ENCODE results near the gene KCNJ2. TPM values are rescaled to one million over a fixed set of nuclear protein-coding genes. Genes with fewer than 3 reads are reported as not detected.

Gene KCNJ2
- 72.6 and 103 TPM in 2 replicates for total RNA-seq (2014; rRNA removed; shearing (Covaris generic))

DNA sequence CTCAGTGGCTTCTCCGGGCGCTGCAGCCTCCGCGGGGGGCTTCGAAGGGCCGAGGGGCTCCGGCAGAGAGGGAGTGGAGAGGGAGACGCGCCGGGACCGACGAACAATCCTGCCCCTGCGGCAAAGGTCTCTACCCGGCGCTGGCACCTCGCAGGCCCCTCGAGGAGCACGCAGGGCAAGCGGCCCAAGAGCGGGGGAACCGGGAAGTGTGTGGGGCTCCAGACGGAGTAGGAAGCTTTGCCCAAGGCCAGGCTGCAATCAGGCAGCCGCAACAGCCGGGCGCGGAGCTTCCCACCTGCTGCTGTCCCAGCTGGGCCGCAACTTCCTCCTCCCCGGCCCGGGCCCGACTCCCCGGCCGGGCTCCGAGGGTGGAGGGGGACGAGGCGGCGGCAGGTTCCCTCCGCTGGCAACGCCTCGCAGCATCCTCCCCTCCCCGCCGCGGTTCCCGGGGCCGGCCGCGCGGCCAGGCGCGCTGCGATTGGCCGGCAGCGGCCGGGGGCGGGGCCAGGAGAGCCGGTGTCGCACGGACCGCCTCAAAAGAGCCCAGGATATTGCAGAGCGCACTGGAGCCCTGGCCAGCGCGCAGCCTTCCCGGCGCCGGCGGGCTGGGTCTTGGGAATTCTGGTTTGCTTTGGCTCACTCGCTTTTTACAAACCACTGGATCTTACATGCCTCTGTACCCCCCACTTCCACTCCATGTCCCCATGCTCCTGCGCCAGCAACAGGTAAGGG lies at the start of gene KCNJ2:
TSS of gene KCNJ2 (plus strand) at position 556 of the 732 bp plus-strand sequence. CDS start 5,508 bp downstream, outside the sequence.
- in situ Hi-C loops (cut with HindIII; ENCODE audit: low sequenced_read_pairs) = loop anchor here (25.0 kb wide), 1 partner anchor 432 kb away; no protein-coding TSS in a partner anchor
- DNase-seq (ENCODE audit: low spot score) = peak; percentile 46

DNA sequence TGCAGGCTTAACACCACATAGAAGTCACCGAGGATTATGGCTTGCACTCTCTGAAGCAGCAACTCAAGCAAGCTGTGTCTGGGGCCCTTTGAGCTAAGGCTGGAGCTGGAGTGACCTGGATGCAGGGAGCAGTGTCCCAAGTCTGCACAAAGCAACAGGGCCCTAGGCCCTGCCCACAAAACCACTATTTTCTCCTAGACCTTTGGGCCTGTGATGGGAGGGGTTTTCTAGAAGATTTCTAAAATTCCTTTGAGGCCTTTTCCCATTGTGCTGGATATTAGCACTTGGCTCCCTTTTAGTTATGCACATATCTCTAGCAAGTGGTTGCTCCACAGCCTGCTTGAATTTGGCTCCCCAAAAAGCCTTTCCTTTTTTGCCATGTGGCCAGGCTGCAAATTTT lies 49.8 kb upstream of the KCNJ2 start:
- in situ Hi-C loops (cut with HindIII; ENCODE audit: low sequenced_read_pairs) = no loop called here
- DNase-seq (ENCODE audit: low spot score) = no peak

DNA sequence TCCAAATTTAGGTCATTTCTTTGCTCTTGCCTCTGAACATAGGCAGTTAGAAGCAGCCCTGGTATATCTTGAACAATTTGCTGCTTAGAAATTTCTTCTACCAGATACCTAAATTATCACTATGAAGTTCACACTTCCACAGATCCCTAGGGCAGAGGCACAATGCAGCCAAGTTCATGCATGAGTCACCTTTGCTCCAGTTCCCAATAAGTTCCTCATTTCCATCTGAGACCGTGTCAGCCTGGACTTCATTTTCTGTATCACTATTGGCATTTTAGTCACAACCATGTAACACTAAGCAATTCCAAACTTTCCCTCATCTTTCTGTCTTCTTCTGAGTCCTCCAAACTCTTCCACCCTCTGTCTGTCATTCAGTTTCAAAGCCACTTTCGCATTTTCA lies 49.3 kb upstream of the KCNJ2 start:
- no peak for DNase-seq (ENCODE audit: low spot score)
- in situ Hi-C loops (cut with HindIII; ENCODE audit: low sequenced_read_pairs) = no loop called here

DNA sequence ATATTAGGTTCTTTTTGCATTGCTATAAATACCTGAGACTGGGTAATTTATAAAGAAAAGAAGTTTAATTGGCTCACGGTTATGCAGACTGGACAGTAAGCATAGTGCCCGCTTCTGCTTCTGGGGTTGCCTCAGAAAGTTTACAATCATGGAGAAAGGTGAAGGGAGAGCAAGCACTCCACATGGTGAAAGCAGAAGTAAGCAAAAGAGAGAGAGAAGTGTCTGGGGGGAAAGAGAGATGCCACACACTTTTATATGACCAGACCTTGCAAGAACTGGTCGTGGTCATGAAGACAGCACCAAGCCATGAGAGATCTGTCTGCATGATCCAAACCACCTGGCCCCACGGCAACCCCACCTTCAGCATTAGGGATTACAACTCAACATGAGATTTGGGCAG lies 48.9 kb upstream of the KCNJ2 start:
- DNase-seq (ENCODE audit: low spot score) = no peak
- in situ Hi-C loops (cut with HindIII; ENCODE audit: low sequenced_read_pairs) = no loop called here

DNA sequence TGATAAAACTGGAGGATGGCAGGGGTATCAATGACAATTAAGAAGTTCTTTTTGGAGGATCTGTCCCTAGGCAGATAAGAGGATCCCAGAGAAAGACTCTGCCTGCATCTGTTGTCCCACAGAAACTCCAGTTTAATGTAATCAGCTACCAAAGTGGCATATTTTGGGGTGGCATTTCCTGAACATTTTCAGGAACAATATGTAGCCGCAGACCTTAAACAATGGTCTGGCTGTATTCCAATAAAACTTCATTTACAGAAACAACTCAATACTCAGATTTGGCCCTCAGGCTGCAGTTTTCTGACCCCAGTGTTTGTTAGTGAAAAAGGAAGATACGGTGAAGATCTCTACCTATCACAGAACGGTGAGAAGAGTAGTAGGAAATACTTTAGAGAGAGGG lies 48.2 kb upstream of the KCNJ2 start:
- in situ Hi-C loops (cut with HindIII; ENCODE audit: low sequenced_read_pairs) = no loop called here
- DNase-seq (ENCODE audit: low spot score) = no peak

DNA sequence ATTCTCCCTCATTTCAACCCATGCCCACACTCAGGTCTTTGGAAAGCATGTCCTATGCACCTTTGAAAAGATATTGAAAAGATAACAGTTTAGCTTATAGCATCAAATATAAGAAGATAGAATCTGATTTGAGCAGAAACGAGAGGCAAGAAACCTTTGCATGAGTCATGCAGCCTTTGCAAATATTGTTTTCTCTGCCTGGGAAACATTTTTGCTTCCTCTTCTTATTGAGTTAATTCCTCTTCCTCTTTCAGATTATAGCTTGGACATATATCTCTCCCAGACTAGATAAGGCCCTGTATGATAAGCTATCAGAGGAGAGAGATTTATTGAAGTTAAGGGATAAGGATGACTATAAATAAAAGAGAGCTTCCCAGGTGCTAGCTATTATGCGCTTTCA lies 46.1 kb upstream of the KCNJ2 start:
- no peak for DNase-seq (ENCODE audit: low spot score)
- in situ Hi-C loops (cut with HindIII; ENCODE audit: low sequenced_read_pairs) = no loop called here

DNA sequence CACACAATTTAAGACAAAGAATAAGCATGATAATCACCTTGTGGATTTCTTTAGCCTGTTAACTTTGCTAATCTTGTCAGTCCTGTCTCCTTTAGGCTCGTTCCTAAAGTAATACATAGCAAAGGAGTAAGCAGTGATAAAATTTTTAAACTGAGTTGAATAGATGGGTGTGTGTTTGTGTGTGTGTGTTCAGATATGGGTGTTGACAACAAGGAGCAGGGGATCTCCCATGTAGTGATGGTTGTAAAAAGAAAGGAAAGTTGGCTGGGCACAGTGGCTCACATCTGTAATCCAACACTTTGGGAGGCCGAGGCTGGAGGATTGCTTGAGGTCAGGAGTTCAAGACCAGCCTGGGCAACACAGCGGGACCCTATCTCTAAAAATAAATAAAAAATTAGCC lies 44.6 kb upstream of the KCNJ2 start:
- no peak for DNase-seq (ENCODE audit: low spot score)
- in situ Hi-C loops (cut with HindIII; ENCODE audit: low sequenced_read_pairs) = no loop called here

DNA sequence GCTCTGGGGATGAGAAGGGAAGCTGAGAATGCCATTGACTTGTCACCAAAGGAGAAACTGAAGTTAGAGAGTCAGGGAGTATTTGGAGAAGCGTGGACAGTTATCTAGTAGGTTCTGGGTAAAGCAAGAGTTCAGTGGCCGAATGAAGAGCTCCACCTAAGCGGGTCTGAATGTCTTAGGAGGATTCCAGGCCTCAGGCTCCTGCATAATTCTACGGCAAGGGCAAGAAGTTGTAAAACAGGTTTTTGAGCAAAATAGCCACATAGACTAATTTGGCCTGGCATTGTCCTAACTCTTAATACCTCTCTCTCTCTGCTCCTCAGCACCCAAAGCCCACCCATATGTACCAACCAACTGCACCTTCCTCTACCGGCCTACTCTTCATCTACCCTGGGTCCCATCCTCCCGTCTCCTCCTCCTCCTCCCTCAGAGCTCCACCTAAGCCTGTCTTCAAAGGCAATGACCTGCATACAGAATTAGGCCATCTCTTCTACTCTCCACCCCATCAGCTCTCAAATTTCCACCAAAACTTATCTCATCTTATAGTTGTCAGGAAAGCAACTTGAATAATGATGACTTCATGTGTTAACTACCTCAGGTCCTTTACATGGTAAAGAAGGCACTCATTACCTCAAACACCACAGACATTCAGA lies 42.0 kb upstream of the KCNJ2 start:
- no peak for DNase-seq (ENCODE audit: low spot score)

DNA sequence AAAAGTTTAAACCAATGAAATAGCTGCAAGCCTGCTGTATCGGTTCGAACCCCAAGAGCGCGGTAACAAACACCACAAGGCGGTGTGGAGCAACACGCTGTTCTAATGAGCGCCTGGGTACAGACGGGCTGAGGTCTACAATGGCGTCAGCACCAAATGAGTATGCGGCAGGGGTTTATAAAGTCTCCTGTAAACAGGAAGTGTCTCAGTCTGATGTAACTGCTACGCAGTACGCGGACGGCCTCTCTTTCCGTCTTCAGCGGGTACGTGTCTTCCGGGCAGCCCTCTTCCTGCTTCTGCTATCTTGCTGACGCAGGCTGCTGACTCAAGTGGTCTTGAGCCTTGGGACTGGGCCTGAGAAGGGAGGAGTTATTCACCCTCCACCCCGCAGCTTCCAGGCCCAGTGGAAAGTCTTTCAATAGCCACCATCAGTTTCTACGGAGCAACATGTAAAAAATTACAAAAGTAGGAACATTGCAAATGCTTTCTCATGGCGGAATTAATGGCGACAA lies 40.5 kb upstream of the KCNJ2 start:
- in situ Hi-C loops (cut with HindIII; ENCODE audit: low sequenced_read_pairs) = no loop called here

More for the DNA sequence above, 42.0 kb upstream of the KCNJ2 start:
- in situ Hi-C loops (cut with HindIII; ENCODE audit: low sequenced_read_pairs) = no loop called here

DNA sequence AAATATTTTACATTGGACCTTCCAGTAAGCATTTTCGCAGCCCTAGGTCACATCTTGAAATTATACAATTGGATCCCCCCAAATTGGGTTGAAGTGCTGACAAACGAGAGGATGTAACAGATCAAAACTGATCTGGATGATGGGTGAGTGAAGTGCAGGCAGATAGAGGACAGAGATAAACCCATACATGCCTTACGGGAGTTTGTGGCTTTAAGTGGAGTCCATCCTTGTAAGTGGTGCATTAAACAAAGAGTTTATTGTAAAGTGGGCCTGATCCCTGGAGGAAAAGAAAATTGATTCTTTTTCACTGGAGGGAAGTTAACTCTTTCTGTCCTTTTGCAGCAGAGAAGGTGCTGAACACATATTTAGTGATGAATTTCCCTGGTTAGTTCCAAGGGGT lies 39.0 kb upstream of the KCNJ2 start:
- in situ Hi-C loops (cut with HindIII; ENCODE audit: low sequenced_read_pairs) = no loop called here
- DNase-seq (ENCODE audit: low spot score) = no peak

More for the DNA sequence above, 40.5 kb upstream of the KCNJ2 start:
- no peak for DNase-seq (ENCODE audit: low spot score)

DNA sequence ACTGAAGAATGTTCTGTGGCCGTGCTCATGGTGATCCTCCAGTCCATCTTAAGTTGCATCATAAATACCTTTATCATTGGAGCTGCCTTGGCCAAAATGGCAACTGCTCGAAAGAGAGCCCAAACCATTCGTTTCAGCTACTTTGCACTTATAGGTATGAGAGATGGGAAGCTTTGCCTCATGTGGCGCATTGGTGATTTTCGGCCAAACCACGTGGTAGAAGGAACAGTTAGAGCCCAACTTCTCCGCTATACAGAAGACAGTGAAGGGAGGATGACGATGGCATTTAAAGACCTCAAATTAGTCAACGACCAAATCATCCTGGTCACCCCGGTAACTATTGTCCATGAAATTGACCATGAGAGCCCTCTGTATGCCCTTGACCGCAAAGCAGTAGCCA lies 36.8 kb upstream of the KCNJ2 start:
- in situ Hi-C loops (cut with HindIII; ENCODE audit: low sequenced_read_pairs) = no loop called here
- DNase-seq (ENCODE audit: low spot score) = no peak

DNA sequence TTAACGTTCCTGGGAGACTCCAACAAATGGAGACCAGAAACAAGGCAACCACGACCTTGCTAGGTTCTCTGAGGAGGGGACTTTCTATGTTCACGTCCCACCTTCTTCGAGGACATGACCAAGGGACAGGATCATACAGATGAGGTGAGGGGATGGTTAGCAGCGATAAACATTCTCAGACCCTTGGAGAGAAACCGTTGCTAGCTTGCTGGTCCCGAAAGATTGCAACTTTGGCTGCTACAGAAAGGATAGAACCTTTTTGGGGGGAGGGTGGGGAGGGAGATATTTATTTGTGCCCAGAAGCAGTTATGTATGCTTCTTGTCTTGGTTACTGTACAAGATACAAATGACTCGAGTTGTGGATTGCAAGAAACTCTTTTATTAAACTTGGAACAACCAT lies 35.3 kb upstream of the KCNJ2 start:
- in situ Hi-C loops (cut with HindIII; ENCODE audit: low sequenced_read_pairs) = no loop called here
- no peak for DNase-seq (ENCODE audit: low spot score)

DNA sequence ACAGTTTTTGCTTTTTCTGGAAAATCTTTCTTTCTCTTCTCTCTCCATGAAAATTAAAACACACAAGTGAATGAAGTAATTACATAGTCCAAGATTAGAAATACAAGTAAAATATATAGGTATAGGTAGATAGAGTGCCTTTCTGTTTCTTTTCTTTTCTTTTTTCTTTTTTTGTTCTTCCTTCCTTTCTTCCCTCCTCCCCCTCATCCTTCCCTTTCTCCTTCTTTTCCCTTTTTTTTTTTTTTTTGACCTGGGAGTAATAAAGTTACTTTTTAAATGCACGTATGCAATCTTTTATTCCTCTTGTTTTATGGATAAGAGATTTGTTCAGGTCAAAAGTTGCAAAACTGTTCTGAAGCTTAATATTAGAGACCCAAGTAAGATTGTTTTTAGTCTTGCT lies 34.6 kb upstream of the KCNJ2 start:
- DNase-seq (ENCODE audit: low spot score) = no peak
- in situ Hi-C loops (cut with HindIII; ENCODE audit: low sequenced_read_pairs) = no loop called here

DNA sequence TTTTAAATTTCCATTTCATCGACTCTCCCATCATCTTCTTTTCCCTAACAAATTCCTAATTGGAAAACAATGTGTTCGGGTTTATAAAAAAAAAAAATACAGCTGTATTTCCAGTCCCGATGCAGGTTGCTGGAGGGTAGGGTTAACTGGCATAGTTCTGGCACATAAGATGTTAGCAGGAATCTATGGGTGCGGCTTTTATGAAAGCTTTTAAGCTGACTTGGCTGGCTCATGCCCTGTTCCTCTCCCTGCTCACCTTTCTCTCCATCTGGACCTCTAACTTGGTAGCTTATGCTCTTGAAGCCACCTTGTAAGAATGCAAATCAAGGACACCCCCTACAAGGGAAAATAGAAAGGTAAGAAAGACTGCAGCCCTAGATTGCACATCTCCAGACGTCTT lies 33.2 kb upstream of the KCNJ2 start:
- in situ Hi-C loops (cut with HindIII; ENCODE audit: low sequenced_read_pairs) = no loop called here
- no peak for DNase-seq (ENCODE audit: low spot score)

DNA sequence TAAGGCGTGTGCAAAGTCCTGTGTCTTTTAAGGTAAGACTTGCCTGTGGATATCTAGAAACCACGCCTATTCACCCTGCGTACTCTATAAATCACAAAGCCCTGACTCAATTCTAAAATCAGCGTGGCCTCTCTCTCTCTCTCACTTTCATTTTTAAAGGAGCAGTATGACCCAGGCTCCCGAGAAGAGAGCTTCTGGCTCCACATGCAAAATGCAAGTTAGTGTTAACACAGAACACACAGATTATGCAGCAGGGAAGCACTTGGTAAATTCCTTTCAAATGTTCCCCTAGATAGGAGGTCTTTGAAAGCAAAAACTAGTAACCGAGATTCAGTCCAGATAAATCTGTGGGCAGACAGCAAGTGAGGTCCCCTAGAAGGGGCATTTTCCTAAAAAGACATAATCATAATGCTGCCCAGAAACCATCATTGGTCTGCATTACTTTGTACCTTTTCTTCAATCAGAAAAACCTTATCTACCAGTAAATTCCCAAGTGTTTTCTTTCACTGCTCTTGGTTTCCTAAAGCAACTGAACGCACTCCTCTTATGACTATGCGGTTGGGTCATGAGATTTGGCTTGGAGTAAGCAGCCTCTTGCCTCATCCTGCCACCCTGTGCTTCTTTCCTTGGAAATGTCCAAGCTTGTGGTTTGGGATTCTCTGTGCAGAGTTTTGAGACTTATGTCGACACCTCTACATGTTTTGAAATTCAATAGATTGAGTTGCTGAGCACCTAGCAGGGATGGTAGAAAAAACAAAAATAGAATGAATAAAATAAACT lies 31.7 kb upstream of the KCNJ2 start:
- in situ Hi-C loops (cut with HindIII; ENCODE audit: low sequenced_read_pairs) = no loop called here
- peak; percentile 40 for DNase-seq (ENCODE audit: low spot score)

DNA sequence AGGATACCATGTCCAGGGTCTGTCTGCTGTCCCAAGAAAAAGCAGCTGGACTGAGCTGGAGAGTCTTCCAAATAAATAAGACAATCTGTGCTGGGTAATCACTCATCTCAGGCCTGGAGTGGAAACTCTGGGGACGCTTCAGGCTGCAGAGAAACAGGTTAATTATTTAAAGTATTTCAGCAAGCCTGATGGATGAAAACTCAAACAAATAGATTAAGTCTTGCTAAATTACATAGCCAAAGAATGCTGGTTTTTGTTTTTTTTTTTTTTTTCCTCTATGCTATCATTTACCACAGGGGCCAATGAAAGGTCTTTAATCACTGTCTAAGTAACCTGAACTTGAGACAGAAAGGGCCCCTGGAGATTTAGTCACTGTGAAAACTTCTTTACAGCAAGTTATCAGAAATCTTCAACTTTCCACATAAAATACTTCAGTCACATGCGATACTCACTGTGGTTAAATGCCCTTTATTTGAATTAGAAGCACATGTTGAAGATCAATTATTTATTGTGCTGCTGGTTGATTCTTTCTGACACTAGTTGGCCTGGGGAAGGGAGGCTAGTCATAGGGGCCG lies 31.0 kb upstream of the KCNJ2 start:
- peak; percentile 17 for DNase-seq (ENCODE audit: low spot score)

DNA sequence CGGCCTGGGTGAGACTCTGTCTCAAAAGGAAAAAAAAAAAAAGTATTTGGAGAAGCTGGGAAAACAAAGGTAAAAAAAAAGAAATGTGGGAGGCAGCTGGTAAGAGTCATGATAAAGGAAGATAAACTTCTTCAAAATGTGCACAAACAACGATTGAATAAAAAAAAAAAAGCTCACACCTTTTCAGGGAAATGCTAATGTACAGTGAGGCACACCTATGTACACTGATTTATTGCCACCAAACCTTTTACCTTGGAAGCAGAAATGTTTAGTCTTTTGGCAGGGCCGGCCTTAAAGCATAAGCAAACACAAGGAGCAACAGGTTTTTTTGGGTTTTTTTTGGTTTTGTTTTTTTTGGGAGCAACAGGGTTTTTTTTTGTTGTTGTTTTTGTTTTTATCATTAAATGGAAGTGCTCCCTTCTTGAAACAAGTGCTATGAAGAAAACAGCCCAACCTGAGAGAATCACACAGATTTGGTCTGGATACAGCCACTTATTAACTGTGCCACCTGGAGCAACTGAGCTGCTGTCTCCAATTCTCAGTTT lies 29.8 kb upstream of the KCNJ2 start:
- in situ Hi-C loops (cut with HindIII; ENCODE audit: low sequenced_read_pairs) = no loop called here
- no peak for DNase-seq (ENCODE audit: low spot score)

More for the DNA sequence above, 31.0 kb upstream of the KCNJ2 start:
- in situ Hi-C loops (cut with HindIII; ENCODE audit: low sequenced_read_pairs) = no loop called here

DNA sequence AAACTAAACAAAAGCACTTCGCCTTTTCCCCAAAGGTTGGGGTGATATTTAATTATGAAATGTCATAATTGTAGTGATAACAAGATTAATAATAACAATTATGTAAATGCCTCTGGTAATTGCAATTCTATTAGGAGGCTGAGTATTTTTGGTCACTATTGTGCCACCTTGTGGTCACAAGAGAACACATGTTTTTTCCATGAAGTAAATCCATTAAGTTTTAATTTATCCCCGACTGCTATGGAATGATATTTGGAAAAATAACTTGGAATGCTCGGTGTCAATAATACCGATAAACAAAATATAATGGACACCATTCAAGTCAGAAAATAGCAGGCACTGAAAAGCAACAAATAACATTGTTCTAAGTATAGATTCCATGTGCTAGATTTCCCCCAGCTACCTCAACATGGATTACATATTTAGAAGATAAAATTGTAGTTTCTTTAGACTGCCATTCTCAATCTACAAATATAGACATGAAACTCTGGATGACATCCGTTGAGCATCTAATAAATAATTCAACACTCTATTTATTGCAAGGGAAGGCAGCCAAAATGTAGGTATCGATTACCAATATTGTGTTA lies 25.0 kb upstream of the KCNJ2 start:
- peak; percentile 50 for DNase-seq (ENCODE audit: low spot score)
- in situ Hi-C loops (cut with HindIII; ENCODE audit: low sequenced_read_pairs) = no loop called here

DNA sequence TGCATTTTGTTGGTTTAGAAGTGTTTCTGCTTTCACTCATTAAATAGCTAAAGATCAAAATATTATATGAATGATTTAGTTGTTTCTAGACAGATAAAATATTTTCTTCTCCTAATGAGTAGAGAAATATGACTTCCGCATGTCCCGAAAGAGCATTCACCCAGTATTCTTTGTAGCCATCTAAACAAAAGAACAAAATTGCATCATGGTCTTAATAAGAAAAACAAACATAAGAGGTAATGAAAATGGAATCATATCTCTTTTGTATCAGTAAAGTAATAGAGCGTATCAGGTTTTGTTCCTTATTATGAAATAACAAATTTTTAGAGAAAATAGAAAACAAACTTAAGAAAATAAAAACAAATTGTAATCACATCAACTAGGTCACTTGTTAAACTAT lies 16.1 kb upstream of the KCNJ2 start:
- no peak for DNase-seq (ENCODE audit: low spot score)
- in situ Hi-C loops (cut with HindIII; ENCODE audit: low sequenced_read_pairs) = loop anchor here (25.0 kb wide), 1 partner anchor 416 kb away; no protein-coding TSS in a partner anchor
